Measurements from ENCODE around the gene HIRA.

Gene HIRA

DNA sequence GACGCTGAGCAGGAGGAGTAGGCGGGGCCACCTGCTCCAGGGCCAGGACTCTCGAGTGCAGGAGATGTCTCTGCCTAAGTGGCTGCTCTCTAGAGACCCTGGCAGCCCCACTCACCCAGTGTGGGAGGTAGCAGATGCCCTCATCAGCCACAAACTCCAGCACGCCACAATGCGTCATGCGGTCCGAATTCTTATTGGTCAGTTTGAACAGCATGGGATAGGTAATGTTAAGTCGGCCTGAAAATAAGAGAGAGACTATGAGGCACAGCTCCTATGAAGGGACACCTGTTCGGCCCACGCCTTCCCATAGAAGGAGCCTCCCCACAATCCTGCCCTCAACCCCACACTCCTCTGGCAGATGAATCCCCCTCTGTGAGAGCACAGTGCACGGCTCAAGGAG is 40.0 kb upstream of the HIRA start:
- DNase-seq (ENCODE audit: insufficient read length) = no peak
- FAIRE-seq = no peak
- TF ChIP-seq TAF1 (IDR thresholded peaks at IDR 0.05; ENCODE audit: borderline replicate concordance, low read depth, low read length) (no peak), POLR2AphosphoS5 (IDR thresholded peaks at IDR 0.05; ENCODE audit: low read depth, low read length) (no peak), POLR2A (IDR thresholded peaks at IDR 0.05; ENCODE audit: low read depth, low read length) (no peak)

- DNase-seq (ENCODE audit: insufficient read length) (no peak), FAIRE-seq (no peak)
- TF ChIP-seq TAF1 (IDR thresholded peaks at IDR 0.05; ENCODE audit: borderline replicate concordance, low read depth, low read length) (no peak), POLR2A (IDR thresholded peaks at IDR 0.05; ENCODE audit: low read depth, low read length) (no peak), POLR2AphosphoS5 (IDR thresholded peaks at IDR 0.05; ENCODE audit: low read depth, low read length) (no peak)
Measured at GRCh38 chr22:19470010-19470409, 38.5 kb upstream of the HIRA start.

GRCh38 chr22:19469421-19469820 is 37.9 kb upstream of the HIRA start:
- TF ChIP-seq POLR2A (IDR thresholded peaks at IDR 0.05; ENCODE audit: low read depth, low read length) (no peak), POLR2AphosphoS5 (IDR thresholded peaks at IDR 0.05; ENCODE audit: low read depth, low read length) (no peak), TAF1 (IDR thresholded peaks at IDR 0.05; ENCODE audit: borderline replicate concordance, low read depth, low read length) (no peak)
- no peak for FAIRE-seq
- DNase-seq (ENCODE audit: insufficient read length) = no peak

- FAIRE-seq (no peak), DNase-seq (ENCODE audit: insufficient read length) (no peak)
- no peak for TF ChIP-seq POLR2A (IDR thresholded peaks at IDR 0.05; ENCODE audit: low read depth, low read length)
- no peak for TF ChIP-seq POLR2AphosphoS5 (IDR thresholded peaks at IDR 0.05; ENCODE audit: low read depth, low read length)
- no peak for TF ChIP-seq TAF1 (IDR thresholded peaks at IDR 0.05; ENCODE audit: borderline replicate concordance, low read depth, low read length)
Measured at GRCh38 chr22:19467912-19468311, 36.4 kb upstream of the HIRA start.

- DNase-seq (ENCODE audit: insufficient read length) (no peak), FAIRE-seq (no peak)
- TF ChIP-seq POLR2A (IDR thresholded peaks at IDR 0.05; ENCODE audit: low read depth, low read length) (no peak), TAF1 (IDR thresholded peaks at IDR 0.05; ENCODE audit: borderline replicate concordance, low read depth, low read length) (no peak), POLR2AphosphoS5 (IDR thresholded peaks at IDR 0.05; ENCODE audit: low read depth, low read length) (no peak)
Measured at GRCh38 chr22:19466848-19467752, 35.6 kb upstream of the HIRA start.

DNA sequence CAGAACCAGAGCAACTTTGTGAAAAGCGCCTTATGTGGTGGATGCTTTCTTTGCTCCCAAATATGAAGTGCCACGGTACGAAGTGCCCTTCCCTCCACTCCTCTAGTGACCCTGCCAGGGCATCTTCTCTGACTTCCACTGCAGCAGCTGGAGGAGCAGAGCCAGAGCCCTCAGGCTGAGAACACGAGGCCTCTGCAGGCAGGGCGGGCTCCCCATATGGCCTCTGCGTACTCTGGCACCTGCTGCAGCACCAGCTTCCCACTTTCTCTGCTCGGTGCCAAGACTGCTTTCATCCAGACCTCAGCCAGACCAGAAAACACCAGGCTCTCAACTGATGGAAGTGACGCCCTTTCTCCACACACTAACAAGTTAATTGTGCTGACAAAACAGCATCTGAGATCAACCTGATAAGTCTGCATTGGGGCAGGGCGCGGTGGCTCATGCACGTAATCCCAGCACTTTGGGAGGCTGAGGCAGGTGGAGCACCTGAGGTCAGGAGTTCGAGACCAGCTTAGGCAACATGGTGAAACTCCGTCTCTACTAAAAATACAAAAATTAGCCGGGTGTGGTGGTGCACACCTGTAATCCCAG is 34.7 kb upstream of the HIRA start:
- FAIRE-seq (no peak), DNase-seq (ENCODE audit: insufficient read length) (no peak)
- TF ChIP-seq TAF1 (IDR thresholded peaks at IDR 0.05; ENCODE audit: borderline replicate concordance, low read depth, low read length) = no peak
- no peak for TF ChIP-seq POLR2AphosphoS5 (IDR thresholded peaks at IDR 0.05; ENCODE audit: low read depth, low read length)
- TF ChIP-seq POLR2A (IDR thresholded peaks at IDR 0.05; ENCODE audit: low read depth, low read length) = no peak

DNA sequence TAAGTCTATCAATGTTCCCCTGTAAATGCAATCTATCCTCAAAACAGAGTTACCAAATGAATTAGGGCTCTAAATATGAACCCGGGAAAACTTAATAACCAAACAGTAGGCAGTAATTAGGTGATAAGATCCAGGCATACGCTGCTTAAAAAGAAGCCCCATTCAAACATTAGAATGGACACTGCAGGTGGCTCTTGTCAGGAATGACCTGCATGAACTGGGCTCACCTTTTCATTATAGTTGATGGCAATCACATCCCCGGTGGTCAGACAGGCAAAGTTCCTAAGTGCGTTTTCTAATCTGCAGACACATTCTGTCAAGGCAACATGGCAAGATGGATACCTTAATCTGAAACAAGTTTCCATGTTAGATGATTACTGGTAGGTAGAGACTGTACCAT is 33.4 kb upstream of the HIRA start:
- no peak for FAIRE-seq

DNA sequence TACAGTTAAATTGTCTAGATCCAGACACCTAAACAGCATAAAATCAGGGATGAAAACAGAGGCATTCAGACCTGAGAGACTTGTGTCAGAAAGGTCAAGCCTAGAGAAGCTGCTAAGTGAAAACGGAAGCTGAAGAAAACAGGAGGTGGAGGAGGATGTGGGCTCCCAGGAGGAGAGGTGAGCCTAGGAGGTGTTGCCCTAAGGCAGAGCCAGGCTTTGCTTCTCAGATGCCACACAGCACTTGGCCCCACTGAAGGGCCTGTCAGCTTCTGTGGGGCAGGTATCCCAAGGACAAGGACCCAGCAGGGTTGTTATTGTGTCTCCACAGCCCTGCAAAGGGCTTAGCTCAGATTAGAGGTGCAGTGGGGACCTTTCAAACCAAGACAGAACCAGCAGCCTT is 33.0 kb upstream of the HIRA start:
- no peak for FAIRE-seq
- TF ChIP-seq TAF1 (IDR thresholded peaks at IDR 0.05; ENCODE audit: borderline replicate concordance, low read depth, low read length) = no peak
- TF ChIP-seq POLR2A (IDR thresholded peaks at IDR 0.05; ENCODE audit: low read depth, low read length) = no peak
- no peak for TF ChIP-seq POLR2AphosphoS5 (IDR thresholded peaks at IDR 0.05; ENCODE audit: low read depth, low read length)
- no peak for DNase-seq (ENCODE audit: insufficient read length)

More for the DNA sequence above, 33.4 kb upstream of the HIRA start:
- DNase-seq (ENCODE audit: insufficient read length) = no peak
- no peak for TF ChIP-seq TAF1 (IDR thresholded peaks at IDR 0.05; ENCODE audit: borderline replicate concordance, low read depth, low read length)

DNA sequence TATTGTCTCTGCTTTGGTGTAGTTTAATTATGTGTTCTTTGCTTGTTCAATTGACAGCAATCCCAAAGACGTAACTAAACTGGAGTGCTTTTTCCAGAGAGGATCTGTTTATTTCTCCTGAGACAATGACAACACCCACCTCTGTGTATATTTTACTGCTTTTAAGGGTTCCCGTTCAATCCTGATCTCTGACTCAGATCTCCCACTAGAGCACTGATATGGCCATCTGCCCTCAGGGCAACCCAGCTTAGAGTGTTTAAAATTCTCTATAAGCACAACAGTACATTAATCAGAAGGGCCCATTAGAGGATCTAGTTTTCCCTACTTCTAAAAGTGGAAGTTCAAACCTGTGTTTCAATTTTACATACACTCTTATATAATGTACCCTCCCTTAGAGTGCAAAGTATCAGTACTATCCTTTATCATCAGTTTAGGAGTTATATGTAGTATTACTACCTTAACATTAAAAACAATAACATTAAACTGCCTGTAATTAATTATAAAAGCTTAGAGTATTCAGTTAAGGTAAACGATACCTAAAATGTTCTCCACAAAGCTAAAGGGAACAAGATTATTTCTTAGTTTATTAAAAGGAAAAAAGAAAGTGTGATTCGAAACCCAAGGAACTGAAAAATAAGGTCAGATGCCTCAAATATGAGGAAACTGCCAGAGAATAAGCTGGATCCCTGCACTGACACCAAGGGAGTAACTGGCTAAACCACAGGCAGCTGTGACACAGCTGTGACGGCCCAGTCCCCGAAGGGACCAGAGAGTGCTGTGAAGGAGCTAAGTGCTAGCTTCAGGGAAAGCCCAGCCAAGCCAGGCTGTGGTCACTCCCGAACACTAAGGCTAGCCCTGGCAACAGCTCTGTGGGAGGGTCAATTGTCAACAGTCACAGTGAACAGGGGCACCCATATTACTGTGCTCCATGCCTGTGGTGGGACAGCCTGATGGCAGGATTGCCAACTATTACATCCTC is 32.2 kb upstream of the HIRA start:
- DNase-seq (ENCODE audit: insufficient read length) = no peak
- no peak for FAIRE-seq
- TF ChIP-seq POLR2A (IDR thresholded peaks at IDR 0.05; ENCODE audit: low read depth, low read length) = no peak
- no peak for TF ChIP-seq POLR2AphosphoS5 (IDR thresholded peaks at IDR 0.05; ENCODE audit: low read depth, low read length)
- TF ChIP-seq TAF1 (IDR thresholded peaks at IDR 0.05; ENCODE audit: borderline replicate concordance, low read depth, low read length) = no peak

DNA sequence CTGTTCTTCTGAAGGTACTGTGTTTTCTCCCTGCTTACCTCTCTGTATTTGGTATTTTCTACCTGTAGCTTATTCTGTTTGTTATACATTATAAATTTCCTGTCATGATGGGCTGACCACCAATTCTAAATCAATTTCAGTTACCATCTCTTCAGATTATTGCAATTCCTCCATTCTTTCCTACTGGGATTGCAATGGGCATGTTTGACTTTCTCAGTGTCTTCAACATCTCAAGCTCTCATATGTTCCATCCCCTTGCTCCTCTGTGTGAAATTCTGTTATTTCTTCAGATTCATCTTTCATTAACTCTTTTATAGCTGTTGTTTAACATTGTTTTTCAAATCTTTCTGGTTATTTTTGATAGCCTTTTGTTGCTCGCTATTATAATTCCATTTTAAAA is 31.5 kb upstream of the HIRA start:
- DNase-seq (ENCODE audit: insufficient read length) = no peak
- TF ChIP-seq TAF1 (IDR thresholded peaks at IDR 0.05; ENCODE audit: borderline replicate concordance, low read depth, low read length) (no peak), POLR2AphosphoS5 (IDR thresholded peaks at IDR 0.05; ENCODE audit: low read depth, low read length) (no peak), POLR2A (IDR thresholded peaks at IDR 0.05; ENCODE audit: low read depth, low read length) (no peak)
- no peak for FAIRE-seq

DNA sequence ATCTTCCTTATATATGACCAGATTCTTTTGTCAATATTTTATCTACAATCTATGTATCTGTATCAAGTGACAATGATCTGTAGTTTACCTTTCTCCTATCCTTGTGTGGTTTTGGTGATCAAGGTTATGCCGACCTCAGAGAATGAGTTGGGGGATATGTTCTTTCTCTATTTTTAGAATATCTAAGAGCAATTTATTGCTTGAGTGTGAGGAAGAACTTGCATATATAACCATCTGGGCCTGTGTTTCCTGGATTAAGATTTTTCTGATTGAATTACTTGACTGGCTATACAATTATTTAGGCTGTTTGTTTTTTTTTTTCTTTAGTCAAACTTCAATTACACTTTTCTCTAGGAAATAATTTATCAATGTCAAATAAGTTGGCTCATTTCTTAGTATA is 30.0 kb upstream of the HIRA start:
- FAIRE-seq (no peak), DNase-seq (ENCODE audit: insufficient read length) (no peak)
- TF ChIP-seq POLR2A (IDR thresholded peaks at IDR 0.05; ENCODE audit: low read depth, low read length) (no peak), POLR2AphosphoS5 (IDR thresholded peaks at IDR 0.05; ENCODE audit: low read depth, low read length) (no peak), TAF1 (IDR thresholded peaks at IDR 0.05; ENCODE audit: borderline replicate concordance, low read depth, low read length) (no peak)
